HCT116 (cell line): ENCODE data around the gene CIZ1. TPM values are rescaled to one million over a fixed set of nuclear protein-coding genes. Genes with fewer than 3 reads are reported as not detected.

Source experiments
- ATAC-seq: fragments of 200-7000 bp; cut with Tn5 transposase; 2 replicates; pipeline ENCODE4 v1.9.1; 2020; ENCODE audit warnings: mild to moderate bottlenecking, moderate library complexity
- BruUV-seq: library from RNA; stranded (reverse); fragments of 400-500 nt; replicated peaks from 2 replicates; lab custom pipeline; 2021; lab: Mats Ljungman, UMichigan
- CTCF ChIA-PET: fragments of 300-600 bp; sonication (Branson Sonifier 250); formaldehyde crosslinking; loops from one replicate; lab custom pipeline; 2021; ENCODE audit warnings: antibody characterized with exemption; lab: Charles Lee
- POLR2A ChIA-PET: fragments of 300-600, 350-600 bp; sonication (Branson Sonifier 250); formaldehyde crosslinking; loops from one replicate; lab custom pipeline; 2021; ENCODE audit warnings: antibody characterized with exemption; lab: Charles Lee
- RAD21 ChIA-PET, 2 experiments: fragments of 300-600 bp; sonication (Branson Sonifier 250); formaldehyde crosslinking; loops; one replicate each; lab custom pipeline; 2023; ENCODE audit warnings: low total read pairs in 2 of 2; ENCODE audit not compliant: uncharacterized antibody in 2 of 2, unreplicated experiment in 2 of 2, low non-redundant PET in 1 of 2; lab: Charles Lee
- DNase-seq: peaks from one replicate; pipeline ENCODE4 v3.0.0-alpha.2; 2010; ENCODE audit warnings: low read depth, low spot score
- H2AFZ ChIP-seq: fragments of 200-600 bp; shearing (Covaris generic), sonication (generic); 2 replicates; pipeline ENCODE4 v1.6.1; 2017; ENCODE audit warnings: low read depth, mixed run types, mixed read lengths, antibody characterized with exemption, low read length; ENCODE audit not compliant: poor library complexity, severe bottlenecking
- H3K27ac ChIP-seq: 2 replicates; pipeline ENCODE4 v1.5.1; 2012; ENCODE audit warnings: low read depth, low read length
- H3K27me3 ChIP-seq: fragments of 200-600 bp; sonication (generic); 2 replicates; pipeline ENCODE4 v1.6.1; 2016; ENCODE audit warnings: mixed run types, low read length, mixed read lengths; ENCODE audit not compliant: insufficient read depth
- H3K36me3 ChIP-seq, 2 experiments: fragments of 200-500 bp in 1 of 2; fragments of 200-600 bp in 1 of 2; sonication (Bioruptor generic) in 1 of 2; sonication (generic) in 1 of 2; 2 replicates each; pipeline versions ENCODE4 v1.5.1 to v1.6.1; 2014 to 2016; ENCODE audit warnings: low read length in 2 of 2, inconsistent platforms in 1 of 2, mixed read lengths in 1 of 2, mixed run types in 1 of 2; ENCODE audit not compliant: insufficient read depth in 2 of 2, control insufficient read depth in 1 of 2
- H3K4me1 ChIP-seq, 2 experiments: fragments of 200-600 bp in 1 of 2; sonication (generic) in 1 of 2; 2 replicates each; pipeline versions ENCODE4 v1.5.1 to v1.6.1; 2012 to 2017; ENCODE audit warnings: low read length in 2 of 2, inconsistent platforms in 1 of 2, mild to moderate bottlenecking in 1 of 2, mixed read lengths in 1 of 2, mixed run types in 1 of 2, moderate library complexity in 1 of 2; ENCODE audit not compliant: insufficient read depth in 2 of 2, control insufficient read depth in 1 of 2
- H3K4me2 ChIP-seq: fragments of 200-600 bp; sonication (generic); 2 replicates; pipeline ENCODE4 v1.6.1; 2017; ENCODE audit warnings: mixed run types, low read length, mixed read lengths
- H3K4me3 ChIP-seq, 2 experiments: fragments of 200-600 bp in 1 of 2; sonication (generic) in 1 of 2; replicated peaks in 1 of 2; 2 replicates each; pipeline ENCODE4 v1.5.1; 2011 to 2016; ENCODE audit warnings: low read length in 2 of 2, control low read depth in 1 of 2, low read depth in 1 of 2, mild to moderate bottlenecking in 1 of 2, mixed read lengths in 1 of 2, mixed run types in 1 of 2
- H3K79me2 ChIP-seq: fragments of 200-600 bp; sonication (generic); 2 replicates; pipeline ENCODE4 v1.6.1; 2017; ENCODE audit warnings: mild to moderate bottlenecking, mixed run types, low read length, moderate library complexity, mixed read lengths; ENCODE audit not compliant: insufficient read depth
- H3K9ac ChIP-seq: fragments of 200-600 bp; sonication (generic); 2 replicates; pipeline ENCODE4 v1.6.1; 2016; ENCODE audit warnings: low read length, mixed read lengths
- H3K9me2 ChIP-seq: fragments of 200-600 bp; sonication (generic), shearing (Covaris generic); 2 replicates; pipeline ENCODE4 v1.6.1; 2017; ENCODE audit warnings: mixed run types, mild to moderate bottlenecking, moderate library complexity; ENCODE audit not compliant: insufficient read depth
- H3K9me3 ChIP-seq, 2 experiments: fragments of 200-500 bp in 1 of 2; fragments of 200-600 bp in 1 of 2; sonication (Bioruptor generic) in 1 of 2; sonication (generic) in 1 of 2; 2 replicates each; pipeline ENCODE4 v1.6.1; 2014 to 2017; ENCODE audit warnings: low read length in 2 of 2, mixed read lengths in 2 of 2, inconsistent platforms in 1 of 2, low read depth in 1 of 2, mild to moderate bottlenecking in 1 of 2, mixed run types in 1 of 2, moderate library complexity in 1 of 2; ENCODE audit not compliant: control insufficient read depth in 1 of 2, insufficient read depth in 1 of 2
- H4K20me1 ChIP-seq: fragments of 200-600 bp; sonication (generic), shearing (Covaris generic); 2 replicates; pipeline ENCODE4 v1.6.1; 2017; ENCODE audit warnings: mixed run types, mild to moderate bottlenecking, moderate library complexity; ENCODE audit not compliant: insufficient read depth
- CBX3 ChIP-seq: IDR thresholded peaks from 2 replicates; pipeline ENCODE4 v1.6.1; 2012; ENCODE audit warnings: low read depth
- CEBPB ChIP-seq: IDR thresholded peaks from 2 replicates; pipeline ENCODE4 v1.6.1; 2012; ENCODE audit warnings: low read depth
- EGR1 ChIP-seq: IDR thresholded peaks from 2 replicates; pipeline ENCODE4 v1.6.1; 2012; ENCODE audit warnings: low read depth
- ELF1 ChIP-seq: IDR thresholded peaks from 2 replicates; pipeline ENCODE4 v1.6.1; 2012; ENCODE audit warnings: low read depth, borderline replicate concordance
- EZH2 ChIP-seq: fragments of 200-600 bp; sonication (generic); IDR thresholded peaks from 2 replicates; pipeline ENCODE4 v1.6.1; 2017; ENCODE audit warnings: antibody characterized with exemption, mixed run types
- EZH2phosphoT487 ChIP-seq: fragments of 200-600 bp; IDR thresholded peaks from 2 replicates; pipeline ENCODE4 v1.6.1; 2018; ENCODE audit warnings: antibody characterized with exemption, borderline replicate concordance
- FOSL1 ChIP-seq: IDR thresholded peaks from 2 replicates; pipeline ENCODE4 v1.6.1; 2012; ENCODE audit warnings: low read depth
- JUND ChIP-seq: IDR thresholded peaks from 2 replicates; pipeline ENCODE4 v1.6.1; 2012
- POLR2A ChIP-seq: IDR thresholded peaks from 2 replicates; pipeline ENCODE4 v1.7.0; 2011; ENCODE audit warnings: borderline replicate concordance; ENCODE audit not compliant: insufficient read depth, insufficient read length; ENCODE audit errors: extremely low read depth
- POLR2AphosphoS5 ChIP-seq: IDR thresholded peaks from 2 replicates; pipeline ENCODE4 v1.6.1; 2011; ENCODE audit warnings: mild to moderate bottlenecking, low read depth, low read length, moderate library complexity
- RAD21 ChIP-seq: IDR thresholded peaks from 2 replicates; pipeline ENCODE4 v1.6.1; 2012; ENCODE audit warnings: low read depth, mild to moderate bottlenecking
- REST ChIP-seq: IDR thresholded peaks from 2 replicates; pipeline ENCODE4 v1.6.1; 2012; ENCODE audit warnings: low read depth
- SIN3A ChIP-seq: IDR thresholded peaks from 2 replicates; pipeline ENCODE4 v1.6.1; 2012; ENCODE audit warnings: low read depth
- SP1 ChIP-seq: IDR thresholded peaks from 2 replicates; pipeline ENCODE4 v1.6.1; 2012; ENCODE audit warnings: low read depth
- SRF ChIP-seq: IDR thresholded peaks from 2 replicates; pipeline ENCODE4 v1.6.1; 2012; ENCODE audit warnings: low read depth
- TCF7L2 ChIP-seq: IDR thresholded peaks from 2 replicates; pipeline ENCODE4 v1.7.0; 2011; ENCODE audit warnings: borderline replicate concordance, inconsistent platforms; ENCODE audit not compliant: insufficient read depth, insufficient read length; ENCODE audit errors: extremely low read depth
- YY1 ChIP-seq: IDR thresholded peaks from 2 replicates; pipeline ENCODE4 v1.6.1; 2011; ENCODE audit warnings: low read length, low read depth, moderate library complexity, mild to moderate bottlenecking; ENCODE audit not compliant: insufficient replicate concordance; ENCODE audit errors: extremely low read depth
- intact Hi-C: fragments of 100-400 bp; cut with micrococcal nuclease; formaldehyde crosslinking; loops from 2 replicates; pipeline ENCODE4 v1.10.0; 2022
- total RNA-seq: library from RNA; stranded (reverse); gene quantifications from one replicate; pipeline ENCODE4 v1.2.1, GENCODE V29; 2021; ENCODE audit not compliant: unreplicated experiment
- TF ChIP-seq, protein P1 (sequence below), 3 experiments: fragments of 200-600 bp in 1 of 3; sonication (generic) in 1 of 3; IDR thresholded peaks in 2 of 3; conservative IDR thresholded peaks in 1 of 3; 2 replicates each; pipeline ENCODE4 v1.5.1; 2012 to 2017; ENCODE audit warnings: low read depth in 2 of 3, low read length in 2 of 3, antibody characterized with exemption in 1 of 3, borderline replicate concordance in 1 of 3, control low read depth in 1 of 3, mild to moderate bottlenecking in 1 of 3, mixed read lengths in 1 of 3, mixed run types in 1 of 3, moderate library complexity in 1 of 3; ENCODE audit not compliant: insufficient read depth in 1 of 3
- TF ChIP-seq, protein P2 (sequence below): IDR thresholded peaks from 2 replicates; pipeline ENCODE4 v1.6.1; 2012
- TF ChIP-seq, protein P3 (sequence below): IDR thresholded peaks from 2 replicates; pipeline ENCODE4 v1.6.1; 2011; ENCODE audit warnings: mild to moderate bottlenecking, low read length, moderate library complexity; ENCODE audit not compliant: insufficient replicate concordance; ENCODE audit errors: extremely low read depth

Gene CIZ1
- total RNA-seq, 1 experiment from 2014 or later, result 144 TPM

- Histone ChIP-seq H3K9me3 (no peaks in the 10 kb centered on the region), H3K27me3 (no peaks in the 10 kb centered on the region), H3K79me2 (peaks cover 7% of the 10 kb centered on the region; the same call in 1 of the 2 replicates), H3K9ac (no peak overlapping the region), H3K9me2 (no peaks in the 10 kb centered on the region), H3K4me1 (peaks cover 0 to 13% of the 10 kb centered on the region in 2 experiments; a peak in 2 of 4 replicates), H4K20me1 (no peaks in the 10 kb centered on the region), H3K27ac (no peak overlapping the region), H3K36me3 (no peaks in the 10 kb centered on the region), H3K4me2 (no peak overlapping the region)
- RAD21 ChIA-PET, result no interaction called here
- ATAC-seq, result no peak
- CTCF ChIA-PET, result no interaction called here
- BruUV-seq, result no TSS peak
- POLR2A ChIA-PET, result no interaction called here
- no peak for TF ChIP-seq ELF1
- no peak for TF ChIP-seq EGR1
- TF ChIP-seq, protein P1, sequence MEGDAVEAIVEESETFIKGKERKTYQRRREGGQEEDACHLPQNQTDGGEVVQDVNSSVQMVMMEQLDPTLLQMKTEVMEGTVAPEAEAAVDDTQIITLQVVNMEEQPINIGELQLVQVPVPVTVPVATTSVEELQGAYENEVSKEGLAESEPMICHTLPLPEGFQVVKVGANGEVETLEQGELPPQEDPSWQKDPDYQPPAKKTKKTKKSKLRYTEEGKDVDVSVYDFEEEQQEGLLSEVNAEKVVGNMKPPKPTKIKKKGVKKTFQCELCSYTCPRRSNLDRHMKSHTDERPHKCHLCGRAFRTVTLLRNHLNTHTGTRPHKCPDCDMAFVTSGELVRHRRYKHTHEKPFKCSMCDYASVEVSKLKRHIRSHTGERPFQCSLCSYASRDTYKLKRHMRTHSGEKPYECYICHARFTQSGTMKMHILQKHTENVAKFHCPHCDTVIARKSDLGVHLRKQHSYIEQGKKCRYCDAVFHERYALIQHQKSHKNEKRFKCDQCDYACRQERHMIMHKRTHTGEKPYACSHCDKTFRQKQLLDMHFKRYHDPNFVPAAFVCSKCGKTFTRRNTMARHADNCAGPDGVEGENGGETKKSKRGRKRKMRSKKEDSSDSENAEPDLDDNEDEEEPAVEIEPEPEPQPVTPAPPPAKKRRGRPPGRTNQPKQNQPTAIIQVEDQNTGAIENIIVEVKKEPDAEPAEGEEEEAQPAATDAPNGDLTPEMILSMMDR (IDR thresholded peaks at IDR 0.05 in 2 of 3, conservative IDR thresholded peaks at IDR 0.05 in 1 of 3; ENCODE audit: borderline replicate concordance in 1 of 3, insufficient read depth in 1 of 3, low read depth in 2 of 3, low read length in 2 of 3), result no peak
- TF ChIP-seq SP1, result no peak
- TF ChIP-seq POLR2AphosphoS5, result no peak
- TF ChIP-seq POLR2A, result no peak
- no peak for TF ChIP-seq REST
- TF ChIP-seq RAD21, result no peak
- no peak for TF ChIP-seq TCF7L2
- no peak for TF ChIP-seq SIN3A
- TF ChIP-seq CEBPB, result no peak
- TF ChIP-seq, protein P2, sequence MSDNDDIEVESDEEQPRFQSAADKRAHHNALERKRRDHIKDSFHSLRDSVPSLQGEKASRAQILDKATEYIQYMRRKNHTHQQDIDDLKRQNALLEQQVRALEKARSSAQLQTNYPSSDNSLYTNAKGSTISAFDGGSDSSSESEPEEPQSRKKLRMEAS, result no peak
- TF ChIP-seq CBX3, result no peak
- TF ChIP-seq, protein P3, sequence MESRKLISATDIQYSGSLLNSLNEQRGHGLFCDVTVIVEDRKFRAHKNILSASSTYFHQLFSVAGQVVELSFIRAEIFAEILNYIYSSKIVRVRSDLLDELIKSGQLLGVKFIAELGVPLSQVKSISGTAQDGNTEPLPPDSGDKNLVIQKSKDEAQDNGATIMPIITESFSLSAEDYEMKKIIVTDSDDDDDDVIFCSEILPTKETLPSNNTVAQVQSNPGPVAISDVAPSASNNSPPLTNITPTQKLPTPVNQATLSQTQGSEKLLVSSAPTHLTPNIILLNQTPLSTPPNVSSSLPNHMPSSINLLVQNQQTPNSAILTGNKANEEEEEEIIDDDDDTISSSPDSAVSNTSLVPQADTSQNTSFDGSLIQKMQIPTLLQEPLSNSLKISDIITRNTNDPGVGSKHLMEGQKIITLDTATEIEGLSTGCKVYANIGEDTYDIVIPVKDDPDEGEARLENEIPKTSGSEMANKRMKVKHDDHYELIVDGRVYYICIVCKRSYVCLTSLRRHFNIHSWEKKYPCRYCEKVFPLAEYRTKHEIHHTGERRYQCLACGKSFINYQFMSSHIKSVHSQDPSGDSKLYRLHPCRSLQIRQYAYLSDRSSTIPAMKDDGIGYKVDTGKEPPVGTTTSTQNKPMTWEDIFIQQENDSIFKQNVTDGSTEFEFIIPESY, result no peak
- TF ChIP-seq JUND, result no peak
- TF ChIP-seq YY1, result no peak
- no peak for TF ChIP-seq EZH2
- no peak for TF ChIP-seq FOSL1
- no peak for TF ChIP-seq SRF
- no peak for TF ChIP-seq EZH2phosphoT487
- TF ChIP-seq, all 23 proteins: peak for 0
- no peak for DNase-seq
- intact Hi-C loops, result no loop called here
- Histone ChIP-seq H3K4me3 (no peak overlapping the region), H2AFZ (no peak overlapping the region)
These were observed 35.5 kb downstream of the CIZ1 start for GRCh38 chr9:128155736-128156500.
